HG03025 (cell line): Measurements from ENCODE around the gene ZNF225.
A peak's percentile ranks its signal among the peaks of the same experiment; 100 is the strongest.
"Not testable (repeated sequence)": the region's sequence is repeated elsewhere in the genome, so short reads cannot be mapped to it uniquely, and the experiment has no call there.

ENCODE experiments used
- ATAC-seq: cut with Tn5 transposase; IDR thresholded peaks from one replicate; pipeline ENCODE4 v1.9.1; 2021; ENCODE audit warnings: mild to moderate bottlenecking, moderate library complexity; ENCODE audit not compliant: unreplicated experiment, low FRiP score

ZNF225 gene

GRCh38 chr19:44113138-44113783 is at the start of gene ZNF225:
TSS of gene ZNF225 (plus strand) at chr19:44113399. CDS start at chr19:44115828, 2,429 bp downstream.
- ATAC-seq: peak; percentile 95

GRCh38 chr19:44066305-44066704 is 46.9 kb upstream of the ZNF225 start:
- ATAC-seq: no peak

GRCh38 chr19:44069415-44069814 is 43.8 kb upstream of the ZNF225 start:
- no peak for ATAC-seq

GRCh38 chr19:44071824-44072542 is 41.2 kb upstream of the ZNF225 start, which contains the start of gene ZNF284:
TSS of gene ZNF284 (plus strand) at chr19:44072159. CDS start at chr19:44076390, 4,231 bp downstream.
- ATAC-seq: no peak

GRCh38 chr19:44072543-44073401 is 40.4 kb upstream of the ZNF225 start:
- ATAC-seq: no peak

- ATAC-seq: no peak
These were observed 36.9 kb upstream of the ZNF225 start for GRCh38 chr19:44076325-44076724.

GRCh38 chr19:44092108-44092507 is 21.1 kb upstream of the ZNF225 start:
- no peak for ATAC-seq

- peak; percentile 80 for ATAC-seq
These were observed 19.1 kb upstream of the ZNF225 start, which contains the start of gene ZNF224 for GRCh38 chr19:44093931-44094765. TSS of gene ZNF224 (plus strand) at chr19:44094361. CDS start at chr19:44097874, 3,513 bp downstream.

GRCh38 chr19:44107751-44108150 is 5.4 kb upstream of the ZNF225 start:
- ATAC-seq: no peak

GRCh38 chr19:44109458-44109857 is 3.7 kb upstream of the ZNF225 start:
- no peak for ATAC-seq

- ATAC-seq: no peak
These were observed 1.2 kb upstream of the ZNF225 start for GRCh38 chr19:44111910-44112463.

- no peak for ATAC-seq
These were observed 429 bp upstream of the ZNF225 start for GRCh38 chr19:44112802-44113137.

- ATAC-seq: no peak
These were observed 688 bp downstream of the ZNF225 start for GRCh38 chr19:44113784-44114390.

GRCh38 chr19:44121162-44121561 is 8.0 kb downstream of the ZNF225 start:
- not testable (repeated sequence) for ATAC-seq

- ATAC-seq: no peak
These were observed 18.8 kb downstream of the ZNF225 start for GRCh38 chr19:44131955-44132354.

GRCh38 chr19:44141191-44142058 is 28.2 kb downstream of the ZNF225 start, which contains the start of gene ZNF234:
TSS of gene ZNF234 (plus strand) at chr19:44141554. CDS start at chr19:44144633, 3,079 bp downstream.
- peak; percentile 71 for ATAC-seq

GRCh38 chr19:44142059-44142433 is 28.8 kb downstream of the ZNF225 start:
- no peak for ATAC-seq

- no peak for ATAC-seq
These were observed 36.6 kb downstream of the ZNF225 start for GRCh38 chr19:44149776-44150175.
